Measurements from ENCODE around the gene ZNF26.
"Not testable (repeated sequence)": the region's sequence is repeated elsewhere in the genome, so short reads cannot be mapped to it uniquely, and the experiment has no call there.

Gene ZNF26

GRCh38 chr12:132986001-132986884, at the start of gene ZNF26:
ZNF26 (plus strand) TSS chr12:132986367; CDS start chr12:132986841, 474 bp downstream.
- DNase-seq, result peak; percentile 98

- DNase-seq, result not testable (repeated sequence)
Observed at GRCh38 chr12:132936921-132937320, 49.2 kb upstream of the ZNF26 start.

- DNase-seq, result no peak
Observed at GRCh38 chr12:132937476-132937875, 48.7 kb upstream of the ZNF26 start.

GRCh38 chr12:132938807-132939206, 47.4 kb upstream of the ZNF26 start:
- not testable (repeated sequence) for DNase-seq

GRCh38 chr12:132940071-132940719, 46.0 kb upstream of the ZNF26 start:
- no peak for DNase-seq

- no peak for DNase-seq
Observed at GRCh38 chr12:132941336-132941954, 44.7 kb upstream of the ZNF26 start.

GRCh38 chr12:132942611-132943010, 43.6 kb upstream of the ZNF26 start:
- DNase-seq, result no peak

GRCh38 chr12:132945806-132946205, 40.4 kb upstream of the ZNF26 start:
- DNase-seq, result no peak

GRCh38 chr12:132946246-132946820, 39.8 kb upstream of the ZNF26 start:
- DNase-seq, result no peak

GRCh38 chr12:132948146-132949066, 37.8 kb upstream of the ZNF26 start:
- DNase-seq, result no peak

GRCh38 chr12:132949936-132950837, 36.0 kb upstream of the ZNF26 start:
- no peak for DNase-seq

GRCh38 chr12:132950844-132951535, 35.2 kb upstream of the ZNF26 start:
- no peak for DNase-seq

- no peak for DNase-seq
Observed at GRCh38 chr12:132951649-132952048, 34.5 kb upstream of the ZNF26 start.

GRCh38 chr12:132952371-132953162, 33.6 kb upstream of the ZNF26 start:
- no peak for DNase-seq

GRCh38 chr12:132953163-132953425, 33.1 kb upstream of the ZNF26 start:
- DNase-seq, result no peak

- DNase-seq, result no peak
Observed at GRCh38 chr12:132953771-132954170, 32.4 kb upstream of the ZNF26 start.

GRCh38 chr12:132954471-132955048, 31.6 kb upstream of the ZNF26 start:
- no peak for DNase-seq

- DNase-seq, result peak; percentile 40
Observed at GRCh38 chr12:132955094-132956010, 30.8 kb upstream of the ZNF26 start.
